ENCODE measurements around the gene RUBCNL.

DNA sequence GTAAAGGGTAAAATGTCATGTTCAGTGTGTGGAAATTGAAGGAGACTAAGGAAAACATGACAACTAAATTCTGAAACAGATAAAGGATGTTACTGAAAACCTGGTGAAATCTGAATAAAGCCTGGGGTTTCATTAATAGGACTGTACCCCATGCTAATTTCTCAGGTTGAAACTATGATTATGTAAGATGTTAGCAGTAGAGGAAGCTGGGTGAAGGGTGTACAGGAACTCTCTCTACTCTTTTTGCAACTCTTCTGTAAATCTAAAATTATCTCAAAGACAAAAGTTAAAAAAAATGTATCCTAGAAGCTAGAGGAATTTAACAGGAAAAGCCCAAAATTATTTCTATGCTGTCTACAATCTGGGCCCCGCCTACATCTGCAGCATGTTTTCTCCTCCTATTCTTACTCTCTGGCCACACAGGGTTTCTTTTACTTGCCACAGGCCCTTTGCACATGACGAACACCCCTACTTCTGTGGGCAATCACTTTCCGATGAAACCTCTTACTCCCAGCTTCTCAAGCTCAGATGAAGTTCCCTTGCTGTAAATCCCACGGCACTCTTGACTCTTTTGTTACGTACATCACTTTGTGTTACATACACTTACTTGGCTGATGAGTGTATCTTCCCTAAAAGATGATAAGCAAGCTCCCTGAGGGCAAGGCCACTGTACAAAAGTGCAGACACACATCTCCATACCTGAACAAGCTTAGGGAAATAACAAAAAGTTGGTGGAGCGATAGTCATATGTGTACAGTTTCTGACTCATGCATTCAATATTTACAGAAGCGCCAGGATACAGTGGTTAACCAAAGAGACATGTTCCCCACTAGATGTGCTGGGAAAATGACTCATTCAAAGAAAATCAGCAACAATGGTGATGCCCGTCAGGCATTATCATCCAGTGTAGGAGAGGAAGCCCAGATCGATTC lies 32.6 kb downstream of the RUBCNL start:
- TF ChIP-seq REPIN1 (tag by site-specific recombination; IDR thresholded peaks at IDR 0.05; ENCODE audit: low read depth) (no peak), ZNF266 (tag by site-specific recombination; IDR thresholded peaks at IDR 0.05; ENCODE audit: low read depth) (no peak), HIC1 (tag by site-specific recombination; IDR thresholded peaks at IDR 0.05) (no peak), KLF16 (tag by site-specific recombination; IDR thresholded peaks at IDR 0.05) (no peak), SALL2 (tag by site-specific recombination; IDR thresholded peaks at IDR 0.05; ENCODE audit: borderline replicate concordance) (no peak)
- TF ChIP-seq, protein P1, sequence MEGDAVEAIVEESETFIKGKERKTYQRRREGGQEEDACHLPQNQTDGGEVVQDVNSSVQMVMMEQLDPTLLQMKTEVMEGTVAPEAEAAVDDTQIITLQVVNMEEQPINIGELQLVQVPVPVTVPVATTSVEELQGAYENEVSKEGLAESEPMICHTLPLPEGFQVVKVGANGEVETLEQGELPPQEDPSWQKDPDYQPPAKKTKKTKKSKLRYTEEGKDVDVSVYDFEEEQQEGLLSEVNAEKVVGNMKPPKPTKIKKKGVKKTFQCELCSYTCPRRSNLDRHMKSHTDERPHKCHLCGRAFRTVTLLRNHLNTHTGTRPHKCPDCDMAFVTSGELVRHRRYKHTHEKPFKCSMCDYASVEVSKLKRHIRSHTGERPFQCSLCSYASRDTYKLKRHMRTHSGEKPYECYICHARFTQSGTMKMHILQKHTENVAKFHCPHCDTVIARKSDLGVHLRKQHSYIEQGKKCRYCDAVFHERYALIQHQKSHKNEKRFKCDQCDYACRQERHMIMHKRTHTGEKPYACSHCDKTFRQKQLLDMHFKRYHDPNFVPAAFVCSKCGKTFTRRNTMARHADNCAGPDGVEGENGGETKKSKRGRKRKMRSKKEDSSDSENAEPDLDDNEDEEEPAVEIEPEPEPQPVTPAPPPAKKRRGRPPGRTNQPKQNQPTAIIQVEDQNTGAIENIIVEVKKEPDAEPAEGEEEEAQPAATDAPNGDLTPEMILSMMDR (tag by site-specific recombination; IDR thresholded peaks at IDR 0.05), result no peak
- TF ChIP-seq, protein P2, sequence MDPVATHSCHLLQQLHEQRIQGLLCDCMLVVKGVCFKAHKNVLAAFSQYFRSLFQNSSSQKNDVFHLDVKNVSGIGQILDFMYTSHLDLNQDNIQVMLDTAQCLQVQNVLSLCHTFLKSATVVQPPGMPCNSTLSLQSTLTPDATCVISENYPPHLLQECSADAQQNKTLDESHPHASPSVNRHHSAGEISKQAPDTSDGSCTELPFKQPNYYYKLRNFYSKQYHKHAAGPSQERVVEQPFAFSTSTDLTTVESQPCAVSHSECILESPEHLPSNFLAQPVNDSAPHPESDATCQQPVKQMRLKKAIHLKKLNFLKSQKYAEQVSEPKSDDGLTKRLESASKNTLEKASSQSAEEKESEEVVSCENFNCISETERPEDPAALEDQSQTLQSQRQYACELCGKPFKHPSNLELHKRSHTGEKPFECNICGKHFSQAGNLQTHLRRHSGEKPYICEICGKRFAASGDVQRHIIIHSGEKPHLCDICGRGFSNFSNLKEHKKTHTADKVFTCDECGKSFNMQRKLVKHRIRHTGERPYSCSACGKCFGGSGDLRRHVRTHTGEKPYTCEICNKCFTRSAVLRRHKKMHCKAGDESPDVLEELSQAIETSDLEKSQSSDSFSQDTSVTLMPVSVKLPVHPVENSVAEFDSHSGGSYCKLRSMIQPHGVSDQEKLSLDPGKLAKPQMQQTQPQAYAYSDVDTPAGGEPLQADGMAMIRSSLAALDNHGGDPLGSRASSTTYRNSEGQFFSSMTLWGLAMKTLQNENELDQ (tag by site-specific recombination; IDR thresholded peaks at IDR 0.05; ENCODE audit: low read depth), result no peak
- TF ChIP-seq, protein P3, sequence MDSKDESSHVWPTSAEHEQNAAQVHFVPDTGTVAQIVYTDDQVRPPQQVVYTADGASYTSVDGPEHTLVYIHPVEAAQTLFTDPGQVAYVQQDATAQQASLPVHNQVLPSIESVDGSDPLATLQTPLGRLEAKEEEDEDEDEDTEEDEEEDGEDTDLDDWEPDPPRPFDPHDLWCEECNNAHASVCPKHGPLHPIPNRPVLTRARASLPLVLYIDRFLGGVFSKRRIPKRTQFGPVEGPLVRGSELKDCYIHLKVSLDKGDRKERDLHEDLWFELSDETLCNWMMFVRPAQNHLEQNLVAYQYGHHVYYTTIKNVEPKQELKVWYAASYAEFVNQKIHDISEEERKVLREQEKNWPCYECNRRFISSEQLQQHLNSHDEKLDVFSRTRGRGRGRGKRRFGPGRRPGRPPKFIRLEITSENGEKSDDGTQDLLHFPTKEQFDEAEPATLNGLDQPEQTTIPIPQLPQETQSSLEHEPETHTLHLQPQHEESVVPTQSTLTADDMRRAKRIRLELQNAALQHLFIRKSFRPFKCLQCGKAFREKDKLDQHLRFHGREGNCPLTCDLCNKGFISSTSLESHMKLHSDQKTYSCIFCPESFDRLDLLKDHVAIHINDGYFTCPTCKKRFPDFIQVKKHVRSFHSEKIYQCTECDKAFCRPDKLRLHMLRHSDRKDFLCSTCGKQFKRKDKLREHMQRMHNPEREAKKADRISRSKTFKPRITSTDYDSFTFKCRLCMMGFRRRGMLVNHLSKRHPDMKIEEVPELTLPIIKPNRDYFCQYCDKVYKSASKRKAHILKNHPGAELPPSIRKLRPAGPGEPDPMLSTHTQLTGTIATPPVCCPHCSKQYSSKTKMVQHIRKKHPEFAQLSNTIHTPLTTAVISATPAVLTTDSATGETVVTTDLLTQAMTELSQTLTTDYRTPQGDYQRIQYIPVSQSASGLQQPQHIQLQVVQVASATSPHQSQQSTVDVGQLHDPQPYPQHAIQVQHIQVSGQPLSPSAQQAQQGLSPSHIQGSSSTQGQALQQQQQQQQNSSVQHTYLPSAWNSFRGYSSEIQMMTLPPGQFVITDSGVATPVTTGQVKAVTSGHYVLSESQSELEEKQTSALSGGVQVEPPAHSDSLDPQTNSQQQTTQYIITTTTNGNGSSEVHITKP (tag by site-specific recombination; IDR thresholded peaks at IDR 0.05), result no peak

All from HEK293 (cell line).